CD4-positive, alpha-beta T cell treated with Interleukin-2 at 100 ng/mL for 4 hours (primary cell): ENCODE data around the gene ASIC3.

Experiments
- DNase-seq: peaks from one replicate; pipeline ENCODE4 v3.0.0-alpha.2; 2020; ENCODE audit warnings: low spot score

ASIC3 gene

GRCh38 chr7:151056666-151057505, 8.6 kb downstream of the ASIC3 start:
- DNase-seq, result no peak

- no peak for DNase-seq
Measured at GRCh38 chr7:151057506-151057988, 9.2 kb downstream of the ASIC3 start, which contains the start of gene CDK5. TSS of gene CDK5 (minus strand) at chr7:151057897. CDS start at chr7:151057848, 49 bp downstream.

GRCh38 chr7:151057989-151058780, 9.9 kb downstream of the ASIC3 start:
- peak; percentile 99 for DNase-seq

DNA sequence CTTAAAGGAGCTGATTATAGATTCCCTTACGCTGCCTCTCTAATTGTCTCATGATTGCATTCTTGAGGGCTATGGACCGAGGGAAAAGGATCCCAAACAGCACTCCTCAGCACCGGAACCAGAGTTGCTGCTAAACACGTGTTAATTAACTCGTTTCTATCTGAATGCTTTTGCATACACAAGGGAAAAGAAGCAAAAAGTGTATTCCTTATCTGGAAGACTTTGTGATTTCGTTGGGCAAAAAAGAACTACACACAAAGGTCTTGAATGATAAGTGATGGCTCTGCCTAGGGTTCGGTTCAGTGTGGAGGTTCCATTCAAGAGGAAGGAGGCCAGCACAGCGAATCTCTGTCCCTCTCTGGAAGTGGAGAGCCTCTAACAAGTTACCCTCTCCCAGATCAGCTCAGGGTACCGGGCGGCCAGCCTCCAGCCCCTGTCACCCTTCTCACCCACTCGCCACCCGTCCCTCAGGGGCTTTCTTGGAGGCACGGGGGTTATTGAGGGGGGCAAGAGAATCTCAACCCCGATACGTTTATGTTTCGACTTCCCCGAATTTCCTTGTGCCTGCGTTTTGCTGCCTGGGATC, 10.5 kb downstream of the ASIC3 start:
- no peak for DNase-seq

DNA sequence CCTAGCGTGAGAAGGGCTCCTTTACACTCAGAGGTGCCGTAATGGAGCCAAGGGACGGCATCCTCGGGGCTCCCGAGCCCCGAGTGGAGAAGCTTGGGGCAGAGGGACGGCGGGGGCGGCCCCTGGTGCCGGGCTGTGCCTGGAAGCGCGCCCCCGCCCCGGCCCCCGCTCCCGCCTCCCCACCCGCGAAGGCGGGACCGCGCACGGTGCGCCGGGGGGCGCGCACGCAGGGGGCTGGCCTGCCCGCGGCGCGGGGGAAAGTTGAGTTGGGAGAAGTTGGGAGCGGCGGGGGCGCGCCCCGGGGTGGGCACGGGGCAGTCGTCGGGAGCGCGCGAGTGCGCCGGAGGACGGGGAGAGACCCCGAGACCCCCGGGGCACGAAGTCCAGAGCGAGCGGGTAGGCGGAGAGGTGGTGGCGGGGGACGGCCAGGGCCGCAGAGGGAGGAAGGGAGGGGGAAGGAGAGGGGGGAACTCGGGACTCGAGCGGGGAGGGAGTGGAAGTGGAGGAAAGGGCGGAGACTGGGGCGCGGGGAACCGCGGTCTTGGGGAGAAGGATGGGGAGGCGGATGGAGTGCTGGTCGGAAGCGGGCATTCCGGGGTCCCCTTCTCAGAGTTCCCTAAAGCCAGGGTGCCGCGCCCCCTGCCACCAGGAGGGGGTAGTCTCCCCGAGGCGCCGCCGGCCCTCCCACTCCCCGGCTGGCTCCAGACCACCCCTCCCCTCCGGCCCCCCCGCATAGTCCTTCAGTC, 11.2 kb downstream of the ASIC3 start, which contains the start of gene SLC4A2:
Gene SLC4A2 (plus strand): TSS at position 223 of the 746 bp plus-strand sequence. CDS start 2,399 bp downstream, outside the sequence.
- peak; percentile 61 for DNase-seq

DNA sequence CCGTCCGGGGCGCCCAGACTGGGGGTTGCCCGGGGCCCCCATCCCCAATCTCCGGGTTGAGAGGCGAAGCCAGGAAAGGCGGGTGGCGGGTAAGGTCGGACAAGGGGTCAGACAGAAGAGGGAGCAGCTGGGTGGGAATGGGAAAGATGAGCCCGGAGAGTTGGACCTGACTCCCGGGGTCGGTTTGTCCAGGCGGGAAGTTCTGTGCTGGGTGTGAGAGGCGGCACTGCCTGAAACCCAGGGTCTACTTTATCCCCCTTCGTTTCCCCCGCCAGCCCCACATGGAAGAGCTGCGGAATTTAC, 11.7 kb downstream of the ASIC3 start:
- DNase-seq, result no peak

GRCh38 chr7:151060416-151061212, 12.3 kb downstream of the ASIC3 start:
- DNase-seq, result no peak

DNA sequence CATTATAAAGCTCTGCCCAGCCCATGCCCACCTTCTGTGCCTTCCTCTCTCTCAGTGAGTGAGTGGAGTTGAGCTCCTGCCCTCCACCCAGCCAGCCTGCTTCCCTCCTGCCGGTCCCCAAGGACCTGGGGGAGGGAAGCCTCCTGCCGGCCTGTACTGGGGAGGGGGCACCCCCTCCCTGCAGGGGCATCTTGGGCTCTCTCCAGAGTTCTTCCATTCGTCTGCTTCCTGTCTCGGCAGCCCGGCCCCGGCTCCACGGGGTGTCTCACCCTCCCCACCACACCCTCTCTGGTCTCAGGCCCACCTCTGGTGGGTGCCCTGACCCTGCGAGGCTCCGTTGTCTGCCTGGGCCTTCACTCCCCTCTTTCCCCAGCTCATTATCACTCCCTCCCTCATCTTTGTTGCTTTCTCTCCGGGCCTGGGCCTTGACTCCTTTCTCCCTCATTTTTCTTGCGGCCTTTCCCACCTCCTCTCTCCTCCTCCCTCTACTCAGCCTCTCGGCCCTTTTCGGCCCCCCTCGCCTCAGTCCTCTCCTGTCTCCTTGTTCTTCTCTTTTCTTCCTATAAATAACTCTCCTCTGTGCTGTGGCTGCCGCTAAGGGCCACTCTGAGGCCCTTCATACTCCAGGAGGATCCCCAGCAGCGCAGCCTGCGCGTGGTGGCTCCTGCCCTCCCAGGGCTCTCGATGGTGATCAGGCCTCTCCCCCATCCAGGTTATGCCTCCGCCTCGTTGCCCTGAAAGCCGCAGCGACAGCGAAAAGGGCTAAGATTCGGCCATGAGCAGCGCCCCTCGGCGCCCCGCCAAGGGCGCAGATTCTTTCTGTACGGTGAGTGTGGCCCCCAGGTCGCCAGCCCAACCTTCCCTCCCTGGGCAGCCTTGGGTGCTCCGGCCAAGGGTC, 13.1 kb downstream of the ASIC3 start:
- no peak for DNase-seq

DNA sequence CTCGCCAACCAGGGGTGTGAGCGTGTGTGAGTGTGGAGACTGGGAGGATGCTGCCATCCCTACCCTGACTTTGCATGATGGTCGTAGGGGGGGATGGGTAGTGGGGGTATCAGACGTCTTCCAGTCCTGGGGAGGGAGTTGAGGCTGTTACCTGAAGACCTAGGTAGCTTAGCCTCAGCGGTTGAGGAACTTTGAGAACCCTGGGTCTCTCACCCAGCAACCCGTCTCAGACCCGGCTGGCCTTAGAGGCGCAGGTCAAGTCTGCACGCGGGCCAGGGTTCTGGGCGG, 13.7 kb downstream of the ASIC3 start:
- DNase-seq, result no peak

DNA sequence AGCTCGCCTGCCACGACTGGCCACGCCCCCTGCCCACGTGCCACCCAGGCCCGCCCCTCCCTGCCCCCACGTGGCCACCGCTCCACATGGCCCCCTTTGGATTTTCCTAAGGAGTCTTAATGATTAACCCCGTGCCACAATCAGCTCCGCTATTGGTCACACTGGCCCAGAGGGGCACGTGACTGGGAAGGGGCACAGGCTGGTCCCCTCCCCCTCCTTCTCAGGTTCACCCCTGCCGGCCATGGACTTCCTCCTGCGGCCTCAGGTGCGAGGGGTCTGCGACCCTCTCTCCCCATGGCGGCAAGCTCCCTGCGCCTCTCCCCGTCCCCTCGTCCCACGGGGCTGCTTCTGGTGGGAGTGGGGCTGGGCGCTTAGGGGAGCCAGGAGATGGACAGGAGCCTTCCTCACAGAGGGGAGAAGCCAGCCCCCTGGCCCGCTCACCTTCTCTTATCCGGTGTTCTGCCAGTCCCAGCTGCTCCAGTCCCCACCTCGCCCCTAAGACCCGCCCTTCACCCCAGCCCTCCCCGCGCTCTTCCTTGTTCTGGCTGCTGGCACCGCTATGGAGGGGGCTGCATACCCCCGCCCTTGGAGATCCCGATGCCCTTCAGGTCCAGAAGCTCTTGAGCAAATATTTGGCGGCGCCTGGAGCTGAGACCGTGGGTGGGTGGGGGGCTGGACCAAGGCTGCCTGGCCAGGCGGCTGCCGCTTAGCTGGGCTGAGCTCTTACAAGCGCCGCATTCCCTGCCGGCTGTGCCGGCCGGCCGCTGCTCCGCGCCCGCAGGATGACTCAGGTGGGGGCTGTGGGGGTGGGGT, 14.3 kb downstream of the ASIC3 start:
- DNase-seq, result no peak

DNA sequence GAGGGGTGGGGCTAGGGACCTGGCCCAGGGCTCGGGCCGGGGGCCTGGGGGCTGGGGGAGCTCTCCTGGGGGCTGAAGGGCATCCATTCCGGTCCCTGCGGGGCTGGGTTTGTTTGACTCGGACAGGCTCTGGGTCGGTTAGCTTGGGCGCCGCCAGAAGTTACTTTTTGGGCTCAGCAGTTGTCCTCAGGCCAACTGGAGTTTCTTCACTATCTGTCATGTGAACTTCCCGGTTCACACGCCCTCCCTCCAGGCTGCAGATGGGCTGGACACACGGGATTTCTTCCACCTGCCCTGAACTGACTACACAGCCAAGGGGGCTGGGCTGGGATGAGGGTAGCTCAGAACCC, 14.9 kb downstream of the ASIC3 start:
- no peak for DNase-seq

GRCh38 chr7:151064454-151064853, 16.1 kb downstream of the ASIC3 start:
- DNase-seq, result no peak

GRCh38 chr7:151064993-151065392, 16.7 kb downstream of the ASIC3 start:
- DNase-seq, result no peak

DNA sequence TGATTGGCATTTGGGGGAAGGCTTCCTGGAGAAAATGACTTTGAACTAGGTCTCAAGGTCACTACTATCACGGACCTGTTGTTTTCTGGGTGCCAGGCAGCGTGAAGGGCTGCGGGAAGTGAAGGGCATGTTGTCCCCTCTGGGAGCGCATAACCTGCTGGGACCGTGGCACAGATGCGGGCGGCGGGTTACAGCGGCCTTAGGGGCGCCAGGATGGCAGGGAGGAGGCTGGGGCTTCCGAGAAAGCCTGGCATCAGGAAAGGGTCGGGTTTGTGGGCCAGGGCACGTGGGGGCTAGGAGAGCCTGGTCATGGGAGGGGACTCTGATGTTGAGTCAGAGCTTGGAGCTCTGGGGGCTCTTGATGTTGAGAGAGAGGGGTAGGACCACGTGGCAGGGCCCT, 17.2 kb downstream of the ASIC3 start:
- no peak for DNase-seq

- DNase-seq, result no peak
Measured at GRCh38 chr7:151066273-151066974, 18.1 kb downstream of the ASIC3 start.

- no peak for DNase-seq
Measured at GRCh38 chr7:151068069-151068773, 19.9 kb downstream of the ASIC3 start.

DNA sequence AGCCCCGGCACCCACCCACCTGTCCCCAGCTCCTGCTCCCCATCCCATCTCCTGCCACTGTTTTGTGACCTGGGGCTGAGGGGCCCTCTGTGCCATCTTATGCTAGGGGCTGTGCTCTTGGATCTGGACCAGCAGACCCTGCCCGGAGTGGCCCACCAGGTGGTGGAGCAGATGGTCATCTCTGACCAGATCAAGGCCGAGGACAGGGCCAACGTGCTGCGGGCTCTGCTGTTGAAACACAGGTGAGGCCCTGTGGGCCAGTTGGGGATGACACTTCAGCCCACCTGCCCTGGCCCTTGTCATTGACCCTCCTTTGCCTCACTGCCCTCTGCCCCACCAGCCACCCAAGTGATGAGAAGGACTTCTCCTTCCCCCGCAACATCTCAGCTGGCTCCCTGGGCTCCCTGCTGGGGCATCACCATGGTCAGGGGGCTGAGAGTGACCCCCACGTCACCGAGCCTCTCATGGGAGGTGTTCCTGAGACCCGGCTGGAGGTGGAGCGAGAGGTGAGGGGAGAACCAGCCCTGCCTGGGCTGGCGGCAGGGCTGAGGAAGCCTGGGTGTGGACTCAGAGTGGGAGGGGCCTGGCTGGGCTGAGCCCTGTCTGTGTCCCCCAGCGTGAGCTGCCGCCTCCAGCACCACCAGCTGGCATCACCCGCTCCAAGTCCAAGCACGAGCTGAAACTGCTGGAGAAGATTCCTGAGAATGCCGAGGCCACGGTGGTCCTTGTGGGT, 21.7 kb downstream of the ASIC3 start:
- no peak for DNase-seq

DNA sequence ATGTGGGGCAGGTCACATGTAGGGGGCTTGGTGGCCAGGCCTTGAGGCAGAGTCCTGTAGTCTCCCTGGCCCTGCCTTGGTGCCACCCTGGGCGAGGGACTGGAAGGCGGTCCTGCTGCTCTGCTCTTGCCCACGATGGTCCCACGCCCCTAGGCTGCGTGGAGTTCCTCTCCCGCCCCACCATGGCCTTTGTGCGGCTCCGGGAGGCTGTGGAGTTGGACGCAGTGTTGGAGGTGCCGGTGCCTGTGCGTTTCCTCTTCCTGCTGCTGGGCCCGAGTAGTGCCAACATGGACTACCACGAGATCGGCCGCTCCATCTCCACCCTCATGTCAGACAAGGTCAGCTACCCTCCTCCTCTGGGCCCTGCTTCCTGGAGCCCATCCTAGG, 22.2 kb downstream of the ASIC3 start:
- no peak for DNase-seq
